ENCODE results near the gene NTMT1. TPM values are rescaled to one million over a fixed set of nuclear protein-coding genes. Genes with fewer than 3 reads are reported as not detected.

NTMT1 gene
- total RNA-seq, 2 donors from 2014 or later: 28.9 to 63.1 TPM

- Mint-ChIP-seq H3K27me3 (peaks cover 10 to 16% of the 10 kb centered on the region in 2 donors), H3K36me3 (no peaks in the 10 kb centered on the region), H3K4me3 (no peak overlapping the region), H3K27ac (no peak overlapping the region), H3K9me3 (no peaks in the 10 kb centered on the region), H3K4me1 (ENCODE audit: low read depth in 2 of 2) (peaks cover 0 to 4% of the 10 kb centered on the region in 2 donors)
- DNase-seq (ENCODE audit: low spot score) (no peak), ATAC-seq (no peak)
Observed at GRCh38 chr9:129615407-129616285, 10.3 kb upstream of the NTMT1 start.

- ATAC-seq (no peak), DNase-seq (ENCODE audit: low spot score) (no peak)
- Mint-ChIP-seq H3K27me3 (peaks cover 15 to 21% of the 10 kb centered on the region in 2 donors), H3K27ac (no peak overlapping the region), H3K4me3 (no peak overlapping the region), H3K9me3 (no peaks in the 10 kb centered on the region), H3K4me1 (ENCODE audit: low read depth in 2 of 2) (peaks cover 0 to 4% of the 10 kb centered on the region in 2 donors), H3K36me3 (no peaks in the 10 kb centered on the region)
Observed at GRCh38 chr9:129617167-129617566, 8.8 kb upstream of the NTMT1 start.

- Mint-ChIP-seq H3K27me3 (peaks cover 19 to 21% of the 10 kb centered on the region in 2 donors), H3K36me3 (no peaks in the 10 kb centered on the region), H3K27ac (no peak overlapping the region), H3K4me3 (no peak overlapping the region), H3K9me3 (no peaks in the 10 kb centered on the region), H3K4me1 (ENCODE audit: low read depth in 2 of 2) (peaks cover 13 to 14% of the 10 kb centered on the region in 2 donors)
- ATAC-seq (peak; percentile 15 to 52), DNase-seq (ENCODE audit: low spot score) (no peak)
Observed at GRCh38 chr9:129619787-129620668, 5.9 kb upstream of the NTMT1 start.

GRCh38 chr9:129620669-129621295 lies 5.2 kb upstream of the NTMT1 start, which contains the start of gene C9orf50:
TSS of gene C9orf50 (minus strand) at chr9:129621101. CDS start at chr9:129620574, 527 bp downstream.
- Mint-ChIP-seq H3K4me1 (ENCODE audit: low read depth in 2 of 2) (peaks cover 14 to 19% of the 10 kb centered on the region in 2 donors), H3K27me3 (peaks cover 19 to 21% of the 10 kb centered on the region in 2 donors), H3K4me3 (no peak within 1 kb of the TSS), H3K9me3 (no peaks in the 10 kb centered on the region), H3K27ac (no peak within 1 kb of the TSS), H3K36me3 (no peaks in the 10 kb centered on the region)
- no peak for DNase-seq (ENCODE audit: low spot score)
- no peak for ATAC-seq

GRCh38 chr9:129623331-129623730 lies 2.6 kb upstream of the NTMT1 start:
- peak overlapping the region; percentile 23 for H3K4me3 Mint-ChIP-seq
- no peaks in the 10 kb centered on the region for H3K9me3 Mint-ChIP-seq
- peaks cover 27 to 33% of the 10 kb centered on the region in 2 donors for H3K4me1 Mint-ChIP-seq (ENCODE audit: low read depth in 2 of 2)
- no peaks in the 10 kb centered on the region for H3K36me3 Mint-ChIP-seq
- peaks cover 17% of the 10 kb centered on the region in 2 donors for H3K27me3 Mint-ChIP-seq
- H3K27ac Mint-ChIP-seq: peak overlapping the region in 1 of 2 donors; percentile 80
- DNase-seq (ENCODE audit: low spot score) (no peak), ATAC-seq (no peak)

GRCh38 chr9:129624168-129624759 lies 1.7 kb upstream of the NTMT1 start:
- H3K9me3 Mint-ChIP-seq: no peaks in the 10 kb centered on the region
- DNase-seq (ENCODE audit: low spot score) (no peak), ATAC-seq (peak in 1 of 2 donors; percentile 32)
- H3K36me3 Mint-ChIP-seq: no peaks in the 10 kb centered on the region
- H3K27me3 Mint-ChIP-seq: peaks cover 8 to 11% of the 10 kb centered on the region in 2 donors
- peak overlapping the region; percentile 60 for H3K4me3 Mint-ChIP-seq
- H3K4me1 Mint-ChIP-seq (ENCODE audit: low read depth in 2 of 2): peaks cover 31 to 41% of the 10 kb centered on the region in 2 donors
- H3K27ac Mint-ChIP-seq: peak overlapping the region; percentile 80 to 83

- DNase-seq (ENCODE audit: low spot score) (no peak), ATAC-seq (peak; percentile 47 to 52)
- peaks cover 36 to 47% of the 10 kb centered on the region in 2 donors for H3K4me1 Mint-ChIP-seq (ENCODE audit: low read depth in 2 of 2)
- H3K27me3 Mint-ChIP-seq: peaks cover 5 to 11% of the 10 kb centered on the region in 2 donors
- H3K36me3 Mint-ChIP-seq: no peaks in the 10 kb centered on the region
- peak overlapping the region; percentile 80 to 83 for H3K27ac Mint-ChIP-seq
- H3K9me3 Mint-ChIP-seq: no peaks in the 10 kb centered on the region
- H3K4me3 Mint-ChIP-seq: peak overlapping the region; percentile 92
Observed at GRCh38 chr9:129624947-129625346, 1.0 kb upstream of the NTMT1 start.

GRCh38 chr9:129626625-129627284 lies 792 bp downstream of the NTMT1 start:
- Mint-ChIP-seq H3K36me3 (no peaks in the 10 kb centered on the region), H3K4me3 (peak overlapping the region; percentile 92), H3K27ac (peak overlapping the region; percentile 80 to 83), H3K9me3 (no peaks in the 10 kb centered on the region), H3K4me1 (ENCODE audit: low read depth in 2 of 2) (peaks cover 50 to 55% of the 10 kb centered on the region in 2 donors), H3K27me3 (peaks cover 0 to 6% of the 10 kb centered on the region in 2 donors)
- DNase-seq (ENCODE audit: low spot score): no peak
- peak in 1 of 2 donors; percentile 41 for ATAC-seq

GRCh38 chr9:129627556-129628440 lies 1.8 kb downstream of the NTMT1 start:
- Mint-ChIP-seq H3K27ac (peak overlapping the region; percentile 80 to 83), H3K4me1 (ENCODE audit: low read depth in 2 of 2) (peaks cover 56 to 58% of the 10 kb centered on the region in 2 donors), H3K36me3 (no peaks in the 10 kb centered on the region), H3K4me3 (peak overlapping the region; percentile 92), H3K9me3 (no peaks in the 10 kb centered on the region), H3K27me3 (peaks cover 0 to 6% of the 10 kb centered on the region in 2 donors)
- DNase-seq (ENCODE audit: low spot score) (no peak), ATAC-seq (no peak)

- no peak for ATAC-seq
- Mint-ChIP-seq H3K27ac (peak overlapping the region in 1 of 2 donors; percentile 26), H3K9me3 (no peaks in the 10 kb centered on the region), H3K36me3 (no peaks in the 10 kb centered on the region), H3K4me3 (peak overlapping the region; percentile 30), H3K27me3 (no peaks in the 10 kb centered on the region), H3K4me1 (ENCODE audit: low read depth in 2 of 2) (peaks cover 53% of the 10 kb centered on the region in 2 donors)
- no peak for DNase-seq (ENCODE audit: low spot score)
Observed at GRCh38 chr9:129628709-129629108, 2.7 kb downstream of the NTMT1 start.

GRCh38 chr9:129629251-129629820 lies 3.4 kb downstream of the NTMT1 start:
- Mint-ChIP-seq H3K36me3 (no peaks in the 10 kb centered on the region), H3K4me1 (ENCODE audit: low read depth in 2 of 2) (peaks cover 48 to 49% of the 10 kb centered on the region in 2 donors), H3K9me3 (no peaks in the 10 kb centered on the region), H3K4me3 (peak overlapping the region; percentile 30), H3K27me3 (no peaks in the 10 kb centered on the region), H3K27ac (peak overlapping the region; percentile 26 to 53)
- DNase-seq (ENCODE audit: low spot score): no peak
- no peak for ATAC-seq
